BLaER1 (cell line): Measurements from ENCODE around the gene CYB561D1.

Source experiments
- H3K27ac ChIP-seq: shearing (Covaris generic); formaldehyde crosslinking; 2 replicates; pipeline ENCODE4 v1.8.1; 2022
- H3K27me3 ChIP-seq: shearing (Covaris generic); formaldehyde crosslinking; 2 replicates; pipeline ENCODE4 v1.8.1; 2022
- H3K36me3 ChIP-seq: shearing (Covaris generic); formaldehyde crosslinking; 2 replicates; pipeline ENCODE4 v1.8.1; 2022
- H3K4me1 ChIP-seq: shearing (Covaris generic); formaldehyde crosslinking; 2 replicates; pipeline ENCODE4 v1.8.1; 2022
- H3K4me2 ChIP-seq: shearing (Covaris generic); formaldehyde crosslinking; 2 replicates; pipeline ENCODE4 v1.8.1; 2022
- H3K4me3 ChIP-seq: shearing (Covaris generic); formaldehyde crosslinking; 2 replicates; pipeline ENCODE4 v1.8.1; 2022
- H3K9ac ChIP-seq: shearing (Covaris generic); formaldehyde crosslinking; 2 replicates; pipeline ENCODE4 v1.8.1; 2022
- H3K9me3 ChIP-seq: shearing (Covaris generic); formaldehyde crosslinking; 2 replicates; pipeline ENCODE4 v1.8.1; 2022
- H4K20me1 ChIP-seq: shearing (Covaris generic); formaldehyde crosslinking; 2 replicates; pipeline ENCODE4 v1.8.1; 2022
- Cebpa-rat ChIP-seq: shearing (Covaris generic); IDR thresholded peaks from 2 replicates; pipeline ENCODE4 v1.8.1; 2022

The CYB561D1 gene

GRCh38 chr1:109498161-109498801 lies 4.4 kb downstream of the CYB561D1 start:
- Histone ChIP-seq H3K4me2 (peak overlapping the region; percentile 27), H4K20me1 (peaks cover 40% of the 10 kb centered on the region), H3K4me1 (peaks cover 88% of the 10 kb centered on the region), H3K9me3 (no peaks in the 10 kb centered on the region), H3K9ac (no peak overlapping the region; the same call in 1 of the 2 replicates), H3K4me3 (no peak overlapping the region), H3K27ac (0 out of 2 replicates have a peak overlapping the region, but pooled peaks have one; percentile 18), H3K36me3 (peaks cover 51% of the 10 kb centered on the region), H3K27me3 (no peaks in the 10 kb centered on the region)
- no peak for TF ChIP-seq Cebpa-rat

GRCh38 chr1:109499081-109499480 lies 5.2 kb downstream of the CYB561D1 start:
- 0 out of 2 replicates have a peak overlapping the region, but pooled peaks have one; percentile 86 for H3K4me2 ChIP-seq
- no peaks in the 10 kb centered on the region for H3K9me3 ChIP-seq
- no peaks in the 10 kb centered on the region for H3K27me3 ChIP-seq
- H3K9ac ChIP-seq, result no peak overlapping the region
- no peak for TF ChIP-seq Cebpa-rat
- peaks cover 40% of the 10 kb centered on the region for H4K20me1 ChIP-seq
- H3K4me3 ChIP-seq, result no peak overlapping the region
- H3K36me3 ChIP-seq, result peaks cover 51% of the 10 kb centered on the region
- no peak overlapping the region for H3K27ac ChIP-seq
- peaks cover 91% of the 10 kb centered on the region for H3K4me1 ChIP-seq

GRCh38 chr1:109499661-109500536 lies 6.0 kb downstream of the CYB561D1 start:
- peaks cover 51% of the 10 kb centered on the region for H3K36me3 ChIP-seq
- 0 out of 2 replicates have a peak overlapping the region, but pooled peaks have one; percentile 19 for H3K9ac ChIP-seq
- no peak overlapping the region for H3K4me3 ChIP-seq
- peak overlapping the region; percentile 53 for H3K27ac ChIP-seq
- H3K27me3 ChIP-seq, result no peaks in the 10 kb centered on the region
- peak overlapping the region; percentile 86 for H3K4me2 ChIP-seq
- peaks cover 91% of the 10 kb centered on the region for H3K4me1 ChIP-seq
- TF ChIP-seq Cebpa-rat, result no peak
- H3K9me3 ChIP-seq, result no peaks in the 10 kb centered on the region
- peaks cover 39% of the 10 kb centered on the region for H4K20me1 ChIP-seq

DNA sequence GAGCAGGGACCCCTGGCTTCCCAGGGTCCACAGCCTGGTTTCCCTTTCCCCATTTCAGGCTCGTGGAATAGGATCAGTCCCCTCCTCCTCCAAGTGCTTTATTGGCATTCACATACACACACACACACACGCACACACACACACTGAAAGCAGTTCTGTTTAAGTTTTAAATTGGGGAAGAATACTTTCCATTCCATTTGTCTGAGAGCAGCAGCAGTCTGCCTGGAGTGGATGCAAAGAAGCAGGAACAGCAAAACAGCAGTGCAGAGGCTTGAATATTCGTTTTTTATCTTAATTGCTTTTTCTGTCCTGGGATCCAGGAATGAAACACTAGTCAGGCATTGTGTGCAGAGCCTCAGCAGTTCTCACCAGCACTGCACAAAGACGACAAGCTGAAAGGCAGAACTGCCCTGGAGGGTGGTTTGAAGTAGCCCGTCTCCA lies 7.1 kb downstream of the CYB561D1 start:
- peak overlapping the region; percentile 53 for H3K27ac ChIP-seq
- no peak for TF ChIP-seq Cebpa-rat
- peaks cover 46% of the 10 kb centered on the region for H3K36me3 ChIP-seq
- H3K27me3 ChIP-seq, result no peaks in the 10 kb centered on the region
- H3K4me3 ChIP-seq, result no peak overlapping the region
- peaks cover 81% of the 10 kb centered on the region for H3K4me1 ChIP-seq
- H4K20me1 ChIP-seq, result peaks cover 34% of the 10 kb centered on the region
- H3K9me3 ChIP-seq, result no peaks in the 10 kb centered on the region
- H3K9ac ChIP-seq, result peak overlapping the region; percentile 38; the same call in 1 of the 2 replicates
- peak overlapping the region; percentile 86 for H3K4me2 ChIP-seq

GRCh38 chr1:109501644-109502363 lies 7.9 kb downstream of the CYB561D1 start:
- peak overlapping the region; percentile 53 for H3K27ac ChIP-seq
- TF ChIP-seq Cebpa-rat, result no peak
- peaks cover 37% of the 10 kb centered on the region for H3K36me3 ChIP-seq
- no peaks in the 10 kb centered on the region for H3K27me3 ChIP-seq
- H3K4me1 ChIP-seq, result peaks cover 78% of the 10 kb centered on the region
- H4K20me1 ChIP-seq, result peaks cover 28% of the 10 kb centered on the region
- H3K9ac ChIP-seq, result peak overlapping the region; percentile 36; the same call in 1 of the 2 replicates
- H3K4me3 ChIP-seq, result peak overlapping the region; percentile 15; the same call in 1 of the 2 replicates
- no peaks in the 10 kb centered on the region for H3K9me3 ChIP-seq
- peak overlapping the region; percentile 86 for H3K4me2 ChIP-seq

DNA sequence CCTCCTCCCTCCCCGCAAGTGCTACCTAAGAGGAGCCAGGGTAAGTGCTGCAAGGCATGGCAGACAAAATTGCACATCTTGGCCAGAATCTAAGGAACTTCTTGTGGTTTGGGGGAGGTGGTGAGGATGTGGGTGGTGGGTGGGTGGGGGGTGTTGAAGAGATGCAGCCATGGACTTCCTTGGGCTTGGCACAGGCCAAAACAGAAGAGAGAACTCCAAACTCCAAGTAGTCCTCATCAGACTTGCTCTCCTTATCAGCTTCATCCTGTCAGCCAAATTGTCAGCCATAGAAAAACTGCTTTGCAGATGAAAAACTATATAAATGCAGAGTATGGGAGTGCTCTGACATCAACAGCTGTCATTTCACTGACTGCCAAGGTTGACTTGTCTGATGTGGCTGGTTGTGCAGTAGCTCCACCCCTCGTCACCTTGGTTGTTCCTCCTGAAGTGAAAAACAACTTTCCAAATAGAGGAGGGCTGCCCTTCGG lies 8.5 kb downstream of the CYB561D1 start:
- TF ChIP-seq Cebpa-rat, result no peak
- Histone ChIP-seq H3K27me3 (no peaks in the 10 kb centered on the region), H3K4me1 (peaks cover 72% of the 10 kb centered on the region), H3K4me3 (peak overlapping the region; percentile 15; the same call in 1 of the 2 replicates), H4K20me1 (peaks cover 22% of the 10 kb centered on the region), H3K27ac (peak overlapping the region; percentile 68), H3K36me3 (peaks cover 33% of the 10 kb centered on the region), H3K4me2 (peak overlapping the region; percentile 86), H3K9me3 (no peaks in the 10 kb centered on the region), H3K9ac (peak overlapping the region; percentile 36; the same call in 1 of the 2 replicates)

- H3K4me1 ChIP-seq, result peaks cover 62% of the 10 kb centered on the region
- no peak overlapping the region for H3K4me3 ChIP-seq
- no peaks in the 10 kb centered on the region for H3K27me3 ChIP-seq
- H3K9me3 ChIP-seq, result no peaks in the 10 kb centered on the region
- H3K4me2 ChIP-seq, result no peak overlapping the region
- TF ChIP-seq Cebpa-rat, result no peak
- H4K20me1 ChIP-seq, result peaks cover 7% of the 10 kb centered on the region; the same call in 1 of the 2 replicates
- H3K9ac ChIP-seq, result no peak overlapping the region
- H3K36me3 ChIP-seq, result peaks cover 28% of the 10 kb centered on the region
- 0 out of 2 replicates have a peak overlapping the region, but pooled peaks have one; percentile 14 for H3K27ac ChIP-seq
Observed at GRCh38 chr1:109503935-109504334, 10.0 kb downstream of the CYB561D1 start.

DNA sequence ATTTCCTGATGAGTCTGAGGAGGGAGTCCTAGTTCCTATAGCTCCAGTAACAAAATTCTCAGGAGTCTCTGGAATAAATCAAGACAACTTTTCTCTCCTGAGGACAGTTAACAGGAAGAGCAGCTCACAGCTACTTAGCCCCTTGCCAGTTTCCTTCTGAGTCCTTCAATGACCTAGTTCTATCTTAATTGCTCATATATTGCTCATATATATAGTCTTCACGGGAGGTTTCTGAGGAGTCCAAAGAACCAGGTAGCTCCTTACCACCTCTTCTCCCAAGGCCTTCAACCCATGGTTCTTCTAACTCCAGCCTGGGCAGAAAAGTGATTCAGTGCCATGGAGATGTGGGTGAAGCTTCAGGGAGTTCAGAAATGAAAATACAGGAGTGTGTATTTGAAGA lies 11.1 kb downstream of the CYB561D1 start:
- H3K36me3 ChIP-seq, result peaks cover 18% of the 10 kb centered on the region
- TF ChIP-seq Cebpa-rat, result no peak
- no peak overlapping the region for H3K27ac ChIP-seq
- no peaks in the 10 kb centered on the region for H3K27me3 ChIP-seq
- H3K4me1 ChIP-seq, result peaks cover 57% of the 10 kb centered on the region
- no peaks in the 10 kb centered on the region for H3K9me3 ChIP-seq
- no peak overlapping the region for H3K9ac ChIP-seq
- no peak overlapping the region for H3K4me3 ChIP-seq
- no peaks in the 10 kb centered on the region; the same call in 1 of the 2 replicates for H4K20me1 ChIP-seq
- no peak overlapping the region for H3K4me2 ChIP-seq
